ENCODE results near the gene CRYGA.

The CRYGA gene

GRCh38 chr2:208163489-208163888, at the start of gene CRYGA:
TSS of gene CRYGA (minus strand) at chr2:208163589. CDS start at chr2:208163556, 33 bp downstream.
- Histone ChIP-seq H3K4me1 (ENCODE audit: control insufficient read depth, insufficient read depth, low read length) (no peaks in the 10 kb centered on the region), H3K4me3 (ENCODE audit: low read length) (no peak within 1 kb of the TSS), H3K36me3 (ENCODE audit: control insufficient read depth, insufficient read depth, low read length) (no peaks in the 10 kb centered on the region), H3K27me3 (ENCODE audit: control insufficient read depth, insufficient read depth, low read length) (no peaks in the 10 kb centered on the region), H3K27ac (ENCODE audit: low read depth, low read length) (no peak within 1 kb of the TSS), H3K9ac (ENCODE audit: low read length) (no peak within 1 kb of the TSS)

- no peaks in the 10 kb centered on the region for H3K36me3 ChIP-seq (ENCODE audit: control insufficient read depth, insufficient read depth, low read length)
- H3K4me3 ChIP-seq (ENCODE audit: low read length), result no peak overlapping the region
- H3K4me1 ChIP-seq (ENCODE audit: control insufficient read depth, insufficient read depth, low read length), result no peaks in the 10 kb centered on the region
- no peak overlapping the region for H3K27ac ChIP-seq (ENCODE audit: low read depth, low read length)
- no peak overlapping the region for H3K9ac ChIP-seq (ENCODE audit: low read length)
- H3K27me3 ChIP-seq (ENCODE audit: control insufficient read depth, insufficient read depth, low read length), result no peaks in the 10 kb centered on the region
Measured at GRCh38 chr2:208210688-208211451, 47.5 kb upstream of the CRYGA start.

GRCh38 chr2:208208335-208209085, 45.1 kb upstream of the CRYGA start:
- Histone ChIP-seq H3K36me3 (ENCODE audit: control insufficient read depth, insufficient read depth, low read length) (no peaks in the 10 kb centered on the region), H3K4me1 (ENCODE audit: control insufficient read depth, insufficient read depth, low read length) (no peaks in the 10 kb centered on the region), H3K4me3 (ENCODE audit: low read length) (no peak overlapping the region), H3K27me3 (ENCODE audit: control insufficient read depth, insufficient read depth, low read length) (no peaks in the 10 kb centered on the region), H3K27ac (ENCODE audit: low read depth, low read length) (no peak overlapping the region), H3K9ac (ENCODE audit: low read length) (no peak overlapping the region)

GRCh38 chr2:208207769-208208168, 44.4 kb upstream of the CRYGA start:
- H3K4me3 ChIP-seq (ENCODE audit: low read length), result no peak overlapping the region
- H3K27ac ChIP-seq (ENCODE audit: low read depth, low read length), result no peak overlapping the region
- H3K4me1 ChIP-seq (ENCODE audit: control insufficient read depth, insufficient read depth, low read length), result no peaks in the 10 kb centered on the region
- H3K36me3 ChIP-seq (ENCODE audit: control insufficient read depth, insufficient read depth, low read length), result no peaks in the 10 kb centered on the region
- no peaks in the 10 kb centered on the region for H3K27me3 ChIP-seq (ENCODE audit: control insufficient read depth, insufficient read depth, low read length)
- H3K9ac ChIP-seq (ENCODE audit: low read length), result no peak overlapping the region

GRCh38 chr2:208204166-208204565, 40.8 kb upstream of the CRYGA start:
- Histone ChIP-seq H3K9ac (ENCODE audit: low read length) (no peak overlapping the region), H3K4me1 (ENCODE audit: control insufficient read depth, insufficient read depth, low read length) (no peaks in the 10 kb centered on the region), H3K4me3 (ENCODE audit: low read length) (no peak overlapping the region), H3K27me3 (ENCODE audit: control insufficient read depth, insufficient read depth, low read length) (no peaks in the 10 kb centered on the region), H3K27ac (ENCODE audit: low read depth, low read length) (no peak overlapping the region), H3K36me3 (ENCODE audit: control insufficient read depth, insufficient read depth, low read length) (no peaks in the 10 kb centered on the region)

- no peak overlapping the region for H3K27ac ChIP-seq (ENCODE audit: low read depth, low read length)
- no peak overlapping the region for H3K4me3 ChIP-seq (ENCODE audit: low read length)
- H3K36me3 ChIP-seq (ENCODE audit: control insufficient read depth, insufficient read depth, low read length), result no peaks in the 10 kb centered on the region
- no peaks in the 10 kb centered on the region for H3K27me3 ChIP-seq (ENCODE audit: control insufficient read depth, insufficient read depth, low read length)
- H3K9ac ChIP-seq (ENCODE audit: low read length), result no peak overlapping the region
- no peaks in the 10 kb centered on the region for H3K4me1 ChIP-seq (ENCODE audit: control insufficient read depth, insufficient read depth, low read length)
Measured at GRCh38 chr2:208195531-208195930, 32.1 kb upstream of the CRYGA start.

GRCh38 chr2:208192611-208193236, 29.3 kb upstream of the CRYGA start:
- no peak overlapping the region for H3K27ac ChIP-seq (ENCODE audit: low read depth, low read length)
- no peaks in the 10 kb centered on the region for H3K27me3 ChIP-seq (ENCODE audit: control insufficient read depth, insufficient read depth, low read length)
- H3K4me1 ChIP-seq (ENCODE audit: control insufficient read depth, insufficient read depth, low read length), result no peaks in the 10 kb centered on the region
- no peak overlapping the region for H3K9ac ChIP-seq (ENCODE audit: low read length)
- no peaks in the 10 kb centered on the region for H3K36me3 ChIP-seq (ENCODE audit: control insufficient read depth, insufficient read depth, low read length)
- H3K4me3 ChIP-seq (ENCODE audit: low read length), result no peak overlapping the region

GRCh38 chr2:208189810-208190503, 26.6 kb upstream of the CRYGA start, which contains the start of gene C2orf80:
TSS of gene C2orf80 (minus strand) at chr2:208190030. CDS start at chr2:208186986, 3,044 bp downstream.
- Histone ChIP-seq H3K27ac (ENCODE audit: low read depth, low read length) (no peak within 1 kb of the TSS), H3K27me3 (ENCODE audit: control insufficient read depth, insufficient read depth, low read length) (no peaks in the 10 kb centered on the region), H3K4me3 (ENCODE audit: low read length) (no peak within 1 kb of the TSS), H3K9ac (ENCODE audit: low read length) (no peak within 1 kb of the TSS), H3K4me1 (ENCODE audit: control insufficient read depth, insufficient read depth, low read length) (no peaks in the 10 kb centered on the region), H3K36me3 (ENCODE audit: control insufficient read depth, insufficient read depth, low read length) (no peaks in the 10 kb centered on the region)

GRCh38 chr2:208189069-208189809, 25.9 kb upstream of the CRYGA start:
- Histone ChIP-seq H3K9ac (ENCODE audit: low read length) (no peak overlapping the region), H3K36me3 (ENCODE audit: control insufficient read depth, insufficient read depth, low read length) (no peaks in the 10 kb centered on the region), H3K27me3 (ENCODE audit: control insufficient read depth, insufficient read depth, low read length) (no peaks in the 10 kb centered on the region), H3K27ac (ENCODE audit: low read depth, low read length) (no peak overlapping the region), H3K4me1 (ENCODE audit: control insufficient read depth, insufficient read depth, low read length) (no peaks in the 10 kb centered on the region), H3K4me3 (ENCODE audit: low read length) (no peak overlapping the region)

- Histone ChIP-seq H3K27me3 (ENCODE audit: control insufficient read depth, insufficient read depth, low read length) (no peaks in the 10 kb centered on the region), H3K9ac (ENCODE audit: low read length) (no peak overlapping the region), H3K4me3 (ENCODE audit: low read length) (no peak overlapping the region), H3K27ac (ENCODE audit: low read depth, low read length) (no peak overlapping the region), H3K36me3 (ENCODE audit: control insufficient read depth, insufficient read depth, low read length) (no peaks in the 10 kb centered on the region), H3K4me1 (ENCODE audit: control insufficient read depth, insufficient read depth, low read length) (no peaks in the 10 kb centered on the region)
Measured at GRCh38 chr2:208186893-208187292, 23.5 kb upstream of the CRYGA start.

- Histone ChIP-seq H3K27ac (ENCODE audit: low read depth, low read length) (no peak overlapping the region), H3K36me3 (ENCODE audit: control insufficient read depth, insufficient read depth, low read length) (no peaks in the 10 kb centered on the region), H3K4me3 (ENCODE audit: low read length) (no peak overlapping the region), H3K27me3 (ENCODE audit: control insufficient read depth, insufficient read depth, low read length) (no peaks in the 10 kb centered on the region), H3K9ac (ENCODE audit: low read length) (no peak overlapping the region), H3K4me1 (ENCODE audit: control insufficient read depth, insufficient read depth, low read length) (no peaks in the 10 kb centered on the region)
Measured at GRCh38 chr2:208186465-208186864, 23.1 kb upstream of the CRYGA start.
